Esophagus squamous epithelium (tissue), 4 donors: ENCODE data around the gene NRXN2.

Experiments used
- CTCF ChIP-seq, 6 experiments: fragments of 450-650 bp in 4 of 6; fragments of 200-600 bp in 2 of 6; sonication (generic) in 2 of 6; IDR thresholded peaks; one replicate each; pipeline ENCODE4 v1.5.1; 2016 to 2019; ENCODE audit warnings: antibody characterized with exemption in 6 of 6, mild to moderate bottlenecking in 4 of 6, moderate library complexity in 4 of 6
- POLR2A ChIP-seq, 4 donors: fragments of 450-650 bp; IDR thresholded peaks; one replicate each; pipeline ENCODE4 v1.6.1; 2017; ENCODE audit warnings: antibody characterized with exemption in 4 of 4, mild to moderate bottlenecking in 4 of 4, moderate library complexity in 3 of 4

- TF ChIP-seq CTCF (IDR thresholded peaks at IDR 0.05) (no peak), POLR2A (IDR thresholded peaks at IDR 0.05) (no peak)
Measured at GRCh38 chr11:64611176-64611575, 111.8 kb downstream of the NRXN2 start.
